Endothelial cell (in vitro differentiated cells): ENCODE data around the gene LARGE1. TPM values are rescaled to one million over a fixed set of nuclear protein-coding genes. Genes with fewer than 3 reads are reported as not detected.
"Not testable (repeated sequence)": the region's sequence is repeated elsewhere in the genome, so short reads cannot be mapped to it uniquely, and the experiment has no call there.

Experiments
- DNase-seq: peaks from one replicate; pipeline ENCODE4 v3.0.0; 2021; ENCODE audit warnings: low spot score
- H3K27ac Mint-ChIP-seq: one replicate; pipeline ENCODE4 v1.8.0; 2021; ENCODE audit warnings: mixed read lengths, inconsistent platforms; ENCODE audit not compliant: unreplicated experiment
- H3K27me3 Mint-ChIP-seq: one replicate; pipeline ENCODE4 v1.8.0; 2021; ENCODE audit warnings: mild to moderate bottlenecking, moderate library complexity, mixed read lengths, inconsistent platforms; ENCODE audit not compliant: unreplicated experiment
- H3K36me3 Mint-ChIP-seq: one replicate; pipeline ENCODE4 v1.8.0; 2021; ENCODE audit warnings: mild to moderate bottlenecking, low read depth, mixed read lengths, inconsistent platforms; ENCODE audit not compliant: unreplicated experiment
- H3K4me1 Mint-ChIP-seq: one replicate; pipeline ENCODE4 v1.8.0; 2021; ENCODE audit warnings: mild to moderate bottlenecking, mixed read lengths, inconsistent platforms; ENCODE audit not compliant: unreplicated experiment
- H3K4me3 Mint-ChIP-seq: one replicate; pipeline ENCODE4 v1.8.0; 2021; ENCODE audit warnings: mild to moderate bottlenecking, mixed read lengths, inconsistent platforms; ENCODE audit not compliant: unreplicated experiment
- H3K9me3 Mint-ChIP-seq: one replicate; pipeline ENCODE4 v1.8.0; 2021; ENCODE audit warnings: mixed read lengths, inconsistent platforms; ENCODE audit not compliant: unreplicated experiment
- total RNA-seq: library from RNA; stranded (reverse); fragmentation: NEBNext Ultra II Directional; extraction: Animal tissue kit (Norgen Biotek cat#: 25700); gene quantifications from one replicate; pipeline ENCODE4 v1.2.1, GENCODE V29; 2021; ENCODE audit not compliant: unreplicated experiment
- TF ChIP-seq, protein P1 (sequence below): fragments of 200-600 bp; sonication (generic); IDR thresholded peaks from one replicate; pipeline ENCODE4 v1.5.0; 2021; ENCODE audit warnings: antibody characterized with exemption; ENCODE audit not compliant: unreplicated experiment

Gene LARGE1
- total RNA-seq, 1 donor from 2014 or later = 25.4 TPM

GRCh38 chr22:33569018-33569417, 351.3 kb downstream of the LARGE1 start:
- TF ChIP-seq, protein P1, sequence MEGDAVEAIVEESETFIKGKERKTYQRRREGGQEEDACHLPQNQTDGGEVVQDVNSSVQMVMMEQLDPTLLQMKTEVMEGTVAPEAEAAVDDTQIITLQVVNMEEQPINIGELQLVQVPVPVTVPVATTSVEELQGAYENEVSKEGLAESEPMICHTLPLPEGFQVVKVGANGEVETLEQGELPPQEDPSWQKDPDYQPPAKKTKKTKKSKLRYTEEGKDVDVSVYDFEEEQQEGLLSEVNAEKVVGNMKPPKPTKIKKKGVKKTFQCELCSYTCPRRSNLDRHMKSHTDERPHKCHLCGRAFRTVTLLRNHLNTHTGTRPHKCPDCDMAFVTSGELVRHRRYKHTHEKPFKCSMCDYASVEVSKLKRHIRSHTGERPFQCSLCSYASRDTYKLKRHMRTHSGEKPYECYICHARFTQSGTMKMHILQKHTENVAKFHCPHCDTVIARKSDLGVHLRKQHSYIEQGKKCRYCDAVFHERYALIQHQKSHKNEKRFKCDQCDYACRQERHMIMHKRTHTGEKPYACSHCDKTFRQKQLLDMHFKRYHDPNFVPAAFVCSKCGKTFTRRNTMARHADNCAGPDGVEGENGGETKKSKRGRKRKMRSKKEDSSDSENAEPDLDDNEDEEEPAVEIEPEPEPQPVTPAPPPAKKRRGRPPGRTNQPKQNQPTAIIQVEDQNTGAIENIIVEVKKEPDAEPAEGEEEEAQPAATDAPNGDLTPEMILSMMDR = no peak
- Mint-ChIP-seq H3K27me3 (no peaks in the 10 kb centered on the region), H3K27ac (no peak overlapping the region)

DNA sequence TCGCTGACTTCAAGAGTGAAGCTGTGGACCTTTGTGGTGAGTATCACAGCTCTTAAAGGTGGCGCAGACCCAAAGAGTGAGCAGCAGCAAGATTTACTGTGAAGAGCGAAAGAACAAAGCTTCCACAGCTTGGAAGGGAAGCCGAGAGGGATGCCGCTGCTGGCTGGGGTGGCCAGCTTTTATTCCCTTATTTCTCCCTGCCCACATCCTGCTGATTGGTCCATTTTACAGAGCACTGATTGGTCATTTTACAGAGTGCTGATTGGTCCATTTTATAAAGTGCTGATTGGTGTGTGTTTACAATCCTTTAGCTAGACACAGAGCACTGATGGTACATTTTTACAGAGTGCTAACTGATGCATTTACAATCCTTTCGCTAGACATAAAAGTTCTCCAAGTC, 353.8 kb downstream of the LARGE1 start:
- not testable (repeated sequence) for H3K9me3 Mint-ChIP-seq, H3K4me1 Mint-ChIP-seq, H3K36me3 Mint-ChIP-seq, H3K27ac Mint-ChIP-seq, H3K4me3 Mint-ChIP-seq, H3K27me3 Mint-ChIP-seq, DNase-seq

More at GRCh38 chr22:33569018-33569417, 351.3 kb downstream of the LARGE1 start:
- H3K9me3 Mint-ChIP-seq = no peaks in the 10 kb centered on the region
- no peak overlapping the region for H3K4me3 Mint-ChIP-seq
- DNase-seq = no peak
- H3K4me1 Mint-ChIP-seq = peaks cover 8% of the 10 kb centered on the region
- no peaks in the 10 kb centered on the region for H3K36me3 Mint-ChIP-seq

DNA sequence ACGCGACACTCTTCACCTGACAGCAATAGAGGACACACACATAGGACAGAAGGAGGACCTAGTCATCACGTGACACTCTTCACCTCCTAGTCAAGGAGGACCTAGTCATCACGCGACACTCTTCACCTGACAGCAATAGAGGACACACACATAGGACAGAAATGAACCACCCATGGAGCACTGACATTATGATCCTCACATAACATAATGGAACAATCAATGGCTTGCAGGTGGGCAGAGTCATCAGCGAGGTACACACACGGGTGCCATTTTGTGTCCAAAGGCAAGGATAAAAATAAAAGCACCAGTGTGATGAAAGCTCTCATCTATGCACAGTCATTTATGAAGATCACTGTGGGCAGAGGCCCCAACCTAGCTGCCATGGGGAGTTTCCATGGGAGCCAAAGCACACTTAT, 354.7 kb downstream of the LARGE1 start:
- Mint-ChIP-seq H3K4me3 (no peak overlapping the region), H3K9me3 (no peaks in the 10 kb centered on the region), H3K27ac (no peak overlapping the region), H3K36me3 (no peaks in the 10 kb centered on the region), H3K4me1 (peaks cover 8% of the 10 kb centered on the region), H3K27me3 (peaks cover 1% of the 10 kb centered on the region)
- TF ChIP-seq, protein P1 = no peak
- DNase-seq = no peak

GRCh38 chr22:33564683-33565082, 355.6 kb downstream of the LARGE1 start:
- TF ChIP-seq, protein P1 = no peak
- Mint-ChIP-seq H3K36me3 (no peaks in the 10 kb centered on the region), H3K27ac (no peak overlapping the region), H3K27me3 (peaks cover 1% of the 10 kb centered on the region), H3K9me3 (no peaks in the 10 kb centered on the region), H3K4me1 (peaks cover 6% of the 10 kb centered on the region), H3K4me3 (no peak overlapping the region)
- no peak for DNase-seq

DNA sequence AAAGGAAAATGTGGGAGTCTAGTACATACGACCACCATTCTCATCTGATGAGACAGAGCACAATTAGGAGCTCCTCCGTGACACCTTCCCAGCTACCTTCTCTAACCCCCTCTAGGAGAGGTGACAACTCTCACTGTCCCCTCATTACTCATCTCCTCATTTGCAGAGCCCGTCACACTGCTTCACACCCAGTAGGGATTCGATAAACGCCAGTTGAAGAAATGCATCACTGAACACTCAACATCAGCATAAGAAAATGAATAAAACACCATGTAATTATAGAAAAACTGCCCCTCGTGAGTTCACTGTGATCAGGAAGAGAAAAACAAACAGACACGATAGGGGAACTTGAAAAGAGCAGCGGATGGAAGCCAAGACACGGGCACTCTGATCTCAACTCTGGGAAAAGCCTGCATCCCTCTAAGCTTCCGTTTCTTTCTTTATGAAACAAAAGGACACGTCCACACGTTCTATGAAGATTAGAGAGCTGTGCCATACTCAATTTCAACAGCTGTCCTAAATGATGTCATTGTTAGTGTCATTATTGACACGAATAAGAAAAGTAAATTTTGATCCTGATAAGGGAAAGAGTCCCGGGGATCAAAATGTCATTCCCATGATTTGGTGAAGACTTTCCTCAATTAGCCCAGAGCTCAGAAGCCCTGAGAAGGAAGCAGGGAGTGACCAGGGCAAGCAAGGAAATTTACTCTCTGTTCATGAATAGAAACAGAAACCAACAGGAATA, 356.9 kb downstream of the LARGE1 start:
- H3K27me3 Mint-ChIP-seq = peaks cover 1% of the 10 kb centered on the region
- no peak overlapping the region for H3K4me3 Mint-ChIP-seq
- TF ChIP-seq, protein P1 = no peak
- peak overlapping the region; percentile 20 for H3K27ac Mint-ChIP-seq
- no peaks in the 10 kb centered on the region for H3K36me3 Mint-ChIP-seq
- H3K4me1 Mint-ChIP-seq = no peaks in the 10 kb centered on the region
- H3K9me3 Mint-ChIP-seq = no peaks in the 10 kb centered on the region
- DNase-seq = no peak
